ENCODE data around the gene VSIG1.
A peak's percentile ranks its signal among the peaks of the same experiment; 100 is the strongest.

Gene VSIG1

GRCh38 chrX:108044554-108045256 is at the start of gene VSIG1:
TSS of gene VSIG1 (plus strand) at chrX:108045065. CDS start at chrX:108045131, 66 bp downstream.
- DNase-seq (ENCODE audit: low read depth in 2 of 2): no peak

- no peak for DNase-seq (ENCODE audit: low read depth in 2 of 2)
Measured at GRCh38 chrX:107996124-107996523, 48.7 kb upstream of the VSIG1 start.

GRCh38 chrX:108000751-108001150 is 44.1 kb upstream of the VSIG1 start:
- no peak for DNase-seq (ENCODE audit: low read depth in 2 of 2)

GRCh38 chrX:108001218-108001814 is 43.5 kb upstream of the VSIG1 start:
- peak in 1 of 2 experiments; percentile 2 for DNase-seq (ENCODE audit: low read depth in 2 of 2)

GRCh38 chrX:108018656-108019381 is 26.0 kb upstream of the VSIG1 start:
- no peak for DNase-seq (ENCODE audit: low read depth in 2 of 2)

- DNase-seq (ENCODE audit: low read depth in 2 of 2): no peak
Measured at GRCh38 chrX:108019382-108019875, 25.4 kb upstream of the VSIG1 start.

- DNase-seq (ENCODE audit: low read depth in 2 of 2): no peak
Measured at GRCh38 chrX:108020631-108021030, 24.2 kb upstream of the VSIG1 start.

- no peak for DNase-seq (ENCODE audit: low read depth in 2 of 2)
Measured at GRCh38 chrX:108022491-108023089, 22.3 kb upstream of the VSIG1 start.

- no peak for DNase-seq (ENCODE audit: low read depth in 2 of 2)
Measured at GRCh38 chrX:108025376-108025775, 19.5 kb upstream of the VSIG1 start.

GRCh38 chrX:108025954-108026600 is 18.8 kb upstream of the VSIG1 start:
- DNase-seq (ENCODE audit: low read depth in 2 of 2): no peak

- no peak for DNase-seq (ENCODE audit: low read depth in 2 of 2)
Measured at GRCh38 chrX:108028854-108029253, 16.0 kb upstream of the VSIG1 start.

- no peak for DNase-seq (ENCODE audit: low read depth in 2 of 2)
Measured at GRCh38 chrX:108029928-108030711, 14.7 kb upstream of the VSIG1 start.

GRCh38 chrX:108032944-108033343 is 11.9 kb upstream of the VSIG1 start:
- DNase-seq (ENCODE audit: low read depth in 2 of 2): no peak

- no peak for DNase-seq (ENCODE audit: low read depth in 2 of 2)
Measured at GRCh38 chrX:108033890-108034289, 11.0 kb upstream of the VSIG1 start.

GRCh38 chrX:108034725-108035124 is 10.1 kb upstream of the VSIG1 start:
- DNase-seq (ENCODE audit: low read depth in 2 of 2): no peak

- peak in 1 of 2 experiments; percentile 9 for DNase-seq (ENCODE audit: low read depth in 2 of 2)
Measured at GRCh38 chrX:108036298-108036973, 8.4 kb upstream of the VSIG1 start.

- DNase-seq (ENCODE audit: low read depth in 2 of 2): no peak
Measured at GRCh38 chrX:108049649-108050048, 4.8 kb downstream of the VSIG1 start.

- DNase-seq (ENCODE audit: low read depth in 2 of 2): no peak
Measured at GRCh38 chrX:108053218-108053617, 8.4 kb downstream of the VSIG1 start.

GRCh38 chrX:108055546-108055945 is 10.7 kb downstream of the VSIG1 start:
- DNase-seq (ENCODE audit: low read depth in 2 of 2): no peak

GRCh38 chrX:108059801-108060200 is 14.9 kb downstream of the VSIG1 start:
- no peak for DNase-seq (ENCODE audit: low read depth in 2 of 2)
